CD4-positive, alpha-beta T cell (primary cell): ENCODE results near the gene FRMD3. TPM values are rescaled to one million over a fixed set of nuclear protein-coding genes. Genes with fewer than 3 reads are reported as not detected.

ENCODE experiments used
- ATAC-seq: fragments of 200-7000 bp; cut with Tn5 transposase; one replicate; pipeline ENCODE4 v1.10.0; 2022; ENCODE audit warnings: mild to moderate bottlenecking; ENCODE audit not compliant: poor library complexity
- CTCF ChIA-PET: fragments of 350-600 bp; sonication (Branson Sonifier 250); formaldehyde crosslinking; loops from one replicate; lab custom pipeline; 2021; ENCODE audit warnings: antibody characterized with exemption, inconsistent platforms; lab: Charles Lee
- POLR2A ChIA-PET: fragments of 350-600 bp; sonication (Branson Sonifier 250); formaldehyde crosslinking; loops from one replicate; lab custom pipeline; 2021; ENCODE audit warnings: antibody characterized with exemption, inconsistent platforms; lab: Charles Lee
- DNase-seq, 14 experiments: peaks; one replicate each; pipeline ENCODE4 v3.0.0-alpha.2; 2013 to 2020; ENCODE audit warnings: mixed read lengths in 2 of 14
- H3K27ac ChIP-seq, 2 donors: one replicate each; pipeline versions ENCODE4 v1.5.1 to v1.7.0; 2013; ENCODE audit warnings: low read length in 2 of 2, low read depth in 1 of 2, mild to moderate bottlenecking in 1 of 2
- H3K27me3 ChIP-seq, 2 experiments: 1 replicate in 1 of 2; 2 replicates in 1 of 2; pipeline versions ENCODE4 v1.6.1 to v1.7.0; 2013; ENCODE audit warnings: low read length in 2 of 2, control low read depth in 1 of 2, mild to moderate bottlenecking in 1 of 2, moderate library complexity in 1 of 2; ENCODE audit not compliant: insufficient read depth in 2 of 2, control insufficient read depth in 1 of 2
- H3K36me3 ChIP-seq: one replicate; pipeline ENCODE4 v1.6.1; 2013; ENCODE audit warnings: low read length, control low read depth; ENCODE audit not compliant: insufficient read depth
- H3K4me1 ChIP-seq: one replicate; pipeline ENCODE4 v1.6.1; 2013; ENCODE audit warnings: low read length, control low read depth; ENCODE audit not compliant: insufficient read depth
- H3K4me3 ChIP-seq: one replicate; pipeline ENCODE4 v1.5.1; 2013; ENCODE audit warnings: mild to moderate bottlenecking, low read length, moderate library complexity
- H3K9me3 ChIP-seq, 2 experiments: 1 replicate in 1 of 2; 2 replicates in 1 of 2; pipeline versions ENCODE4 v1.6.1 to v1.7.0; 2013; ENCODE audit warnings: low read length in 2 of 2, mild to moderate bottlenecking in 2 of 2, control low read depth in 1 of 2, moderate library complexity in 1 of 2; ENCODE audit not compliant: control insufficient read depth in 1 of 2, insufficient read depth in 1 of 2
- H3K27ac Mint-ChIP-seq: one replicate; pipeline ENCODE4 v1.8.0; 2020; ENCODE audit warnings: mixed read lengths
- H3K27me3 Mint-ChIP-seq: one replicate; pipeline ENCODE4 v1.8.0; 2021; ENCODE audit warnings: mixed read lengths
- H3K36me3 Mint-ChIP-seq: one replicate; pipeline ENCODE4 v1.8.0; 2021; ENCODE audit warnings: low read depth, mixed read lengths
- H3K4me1 Mint-ChIP-seq: one replicate; pipeline ENCODE4 v1.8.0; 2021; ENCODE audit warnings: low read depth, mixed read lengths
- H3K4me3 Mint-ChIP-seq: one replicate; pipeline ENCODE4 v1.8.0; 2020; ENCODE audit warnings: mild to moderate bottlenecking, mixed read lengths
- H3K9me3 Mint-ChIP-seq: one replicate; pipeline ENCODE4 v1.8.0; 2020; ENCODE audit warnings: mixed read lengths
- CTCF ChIP-seq: fragments of 200-600 bp; IDR thresholded peaks from one replicate; pipeline ENCODE4 v1.8.0; 2022; ENCODE audit warnings: antibody characterized with exemption, mild to moderate bottlenecking
- intact Hi-C, 2 experiments: fragments of 100-400 bp; cut with DNase I in 1 of 2; cut with micrococcal nuclease in 1 of 2; formaldehyde crosslinking; loops; one replicate each; pipeline versions ENCODE4 v1.15.1 to v1.9.0; 2023 to 2025; cut with DNase I, micrococcal nuclease
- total RNA-seq, 174 experiments: library from RNA in 2 of 174; stranded (reverse) in 2 of 174; gene quantifications; one replicate each; pipeline ENCODE4 v1.2.3 and lab custom pipeline; 2021 to 2026

The FRMD3 gene
- total RNA-seq, 2 experiments from 2014 or later: 0.53 to 1.0 TPM

GRCh38 chr9:83458530-83458929 lies 79.7 kb downstream of the FRMD3 start:
- no peak for ATAC-seq
- no peak for DNase-seq
- Mint-ChIP-seq H3K27me3 (no peaks in the 10 kb centered on the region), H3K27ac (no peak overlapping the region), H3K4me3 (no peak overlapping the region), H3K36me3 (no peaks in the 10 kb centered on the region), H3K9me3 (no peaks in the 10 kb centered on the region), H3K4me1 (no peaks in the 10 kb centered on the region)
- CTCF ChIA-PET: interaction anchor here (0.9 kb wide), 1 partner anchor 10 kb away, joined by 3 read pairs; no protein-coding TSS in a partner anchor
- H3K4me3 ChIP-seq: no peak overlapping the region
- POLR2A ChIA-PET: no interaction called here
- no peak for TF ChIP-seq CTCF
- H3K36me3 ChIP-seq: no peaks in the 10 kb centered on the region
- intact Hi-C loops: no loop called here
- no peaks in the 10 kb centered on the region for H3K4me1 ChIP-seq
- H3K9me3 ChIP-seq: no peaks in the 10 kb centered on the region
- no peaks in the 10 kb centered on the region for H3K27me3 ChIP-seq
- no peak overlapping the region for H3K27ac ChIP-seq

DNA sequence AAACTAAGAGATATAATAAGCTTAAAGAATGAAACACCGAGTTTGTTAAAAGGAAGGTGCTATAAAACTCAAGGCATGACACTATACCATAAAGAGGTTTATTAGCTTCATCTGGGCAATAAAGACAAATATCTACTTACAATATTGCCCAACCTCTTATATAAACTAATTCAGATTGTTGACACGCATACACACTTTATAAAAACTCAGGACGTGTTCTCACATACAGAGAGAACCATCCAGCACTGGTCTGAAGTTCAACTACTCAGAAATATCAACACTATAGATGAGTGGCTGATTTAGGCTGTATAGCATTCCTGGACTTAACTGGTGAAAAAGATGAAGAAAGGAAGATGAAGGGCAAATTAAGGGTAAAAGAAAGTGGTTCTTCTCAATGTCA lies 81.2 kb downstream of the FRMD3 start:
- CTCF ChIA-PET: interaction anchor here (0.7 kb wide), 1 partner anchor 10 kb away, joined by 3 read pairs; no protein-coding TSS in a partner anchor
- H3K4me1 ChIP-seq: no peaks in the 10 kb centered on the region
- H3K36me3 ChIP-seq: no peaks in the 10 kb centered on the region

GRCh38 chr9:83456226-83456625 lies 82.0 kb downstream of the FRMD3 start:
- no peaks in the 10 kb centered on the region for H3K27me3 Mint-ChIP-seq
- no peaks in the 10 kb centered on the region for H3K4me1 Mint-ChIP-seq
- intact Hi-C loops: no loop called here
- POLR2A ChIA-PET: no interaction called here
- Histone ChIP-seq H3K27me3 (no peaks in the 10 kb centered on the region), H3K27ac (no peak overlapping the region), H3K4me1 (no peaks in the 10 kb centered on the region), H3K4me3 (no peak overlapping the region), H3K9me3 (no peaks in the 10 kb centered on the region), H3K36me3 (no peaks in the 10 kb centered on the region)
- no peaks in the 10 kb centered on the region for H3K9me3 Mint-ChIP-seq
- no peaks in the 10 kb centered on the region for H3K36me3 Mint-ChIP-seq
- no peak for ATAC-seq
- no peak for DNase-seq
- H3K27ac Mint-ChIP-seq: no peak overlapping the region
- H3K4me3 Mint-ChIP-seq: no peak overlapping the region
- CTCF ChIA-PET: interaction anchor here (0.7 kb wide), 1 partner anchor 9 kb away, joined by 3 read pairs; no protein-coding TSS in a partner anchor
- TF ChIP-seq CTCF: no peak

More for the DNA sequence above, 81.2 kb downstream of the FRMD3 start:
- DNase-seq: no peak
- Histone ChIP-seq H3K27ac (no peak overlapping the region), H3K9me3 (no peaks in the 10 kb centered on the region), H3K27me3 (no peaks in the 10 kb centered on the region), H3K4me3 (no peak overlapping the region)
- Mint-ChIP-seq H3K4me3 (no peak overlapping the region), H3K9me3 (no peaks in the 10 kb centered on the region), H3K27me3 (no peaks in the 10 kb centered on the region), H3K36me3 (no peaks in the 10 kb centered on the region), H3K27ac (no peak overlapping the region), H3K4me1 (no peaks in the 10 kb centered on the region)
- intact Hi-C loops: no loop called here
- no peak for ATAC-seq
- TF ChIP-seq CTCF: no peak
- POLR2A ChIA-PET: no interaction called here
